ENCODE data around the gene ACTL6B.
"Not testable (repeated sequence)": the region's sequence is repeated elsewhere in the genome, so short reads cannot be mapped to it uniquely, and the experiment has no call there.

Gene ACTL6B
- long read RNA-seq, donor 1 = 0 reads
- long read RNA-seq, donor 2 = 0 reads
- long read RNA-seq, donor 3 = 0 reads
- long read RNA-seq, donor 4 = 0 reads
- long read RNA-seq, donor 5 = 0 reads
- long read RNA-seq, donor 6 = 0 reads
- long read RNA-seq, donor 7 = 0 reads
- long read RNA-seq, donor 8 = 0 reads

- DNase-seq = peak; percentile 68
These were observed at the start of gene ACTL6B for GRCh38 chr7:100655908-100656674. ACTL6B (minus strand) TSS chr7:100656448; CDS start chr7:100656354, 94 bp downstream.

DNA sequence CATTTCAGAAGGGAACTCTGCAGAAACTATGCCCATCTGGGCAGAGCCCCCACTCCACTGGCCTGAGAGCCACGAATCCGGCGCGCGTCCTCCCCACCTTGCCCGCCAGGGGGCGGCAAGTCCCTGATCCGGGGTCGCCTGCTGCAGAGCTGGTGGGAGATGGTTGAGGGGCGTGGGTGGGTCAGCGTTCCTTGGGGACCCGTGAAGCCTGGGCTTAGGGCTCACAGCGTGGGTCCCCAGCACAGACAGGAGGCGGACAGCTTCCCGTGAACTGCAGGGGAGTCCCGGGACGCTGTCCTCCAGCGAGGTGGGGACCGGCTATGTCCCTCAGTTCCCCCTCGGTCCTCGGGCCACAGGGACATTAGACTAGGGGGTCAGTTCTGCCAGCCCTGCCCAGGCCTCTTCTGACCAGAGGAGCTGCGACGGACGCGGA, 49.1 kb upstream of the ACTL6B start:
- no peak for DNase-seq

DNA sequence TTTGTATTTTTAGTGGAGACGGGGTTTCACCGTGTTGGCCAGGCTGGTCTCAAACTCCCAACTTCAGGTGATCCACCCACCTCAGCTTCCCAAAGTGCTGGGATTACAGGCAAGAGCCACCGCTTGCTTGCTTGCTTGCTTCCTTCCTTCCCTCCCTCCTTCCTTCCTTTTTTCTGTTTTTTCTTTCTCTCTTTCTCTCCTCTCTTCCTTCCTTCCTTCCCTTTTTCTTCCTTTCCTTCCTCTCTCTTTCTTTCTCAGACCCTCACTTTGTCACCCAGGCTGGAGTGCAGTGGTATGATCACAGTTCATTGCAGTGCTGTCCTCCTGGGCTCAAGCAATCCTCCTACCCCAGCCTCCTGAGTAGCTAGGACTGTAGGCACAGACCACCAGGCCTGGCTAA, 44.8 kb upstream of the ACTL6B start:
- DNase-seq = not testable (repeated sequence)

GRCh38 chr7:100699018-100699417, 42.8 kb upstream of the ACTL6B start:
- DNase-seq = no peak

- no peak for DNase-seq
These were observed 39.9 kb upstream of the ACTL6B start for GRCh38 chr7:100696123-100696521.

- DNase-seq = peak; percentile 63
These were observed 38.0 kb upstream of the ACTL6B start, which contains the start of gene GIGYF1 for GRCh38 chr7:100694098-100694745. GIGYF1 (minus strand) TSS chr7:100694250; CDS start chr7:100688238, 6,012 bp downstream.

DNA sequence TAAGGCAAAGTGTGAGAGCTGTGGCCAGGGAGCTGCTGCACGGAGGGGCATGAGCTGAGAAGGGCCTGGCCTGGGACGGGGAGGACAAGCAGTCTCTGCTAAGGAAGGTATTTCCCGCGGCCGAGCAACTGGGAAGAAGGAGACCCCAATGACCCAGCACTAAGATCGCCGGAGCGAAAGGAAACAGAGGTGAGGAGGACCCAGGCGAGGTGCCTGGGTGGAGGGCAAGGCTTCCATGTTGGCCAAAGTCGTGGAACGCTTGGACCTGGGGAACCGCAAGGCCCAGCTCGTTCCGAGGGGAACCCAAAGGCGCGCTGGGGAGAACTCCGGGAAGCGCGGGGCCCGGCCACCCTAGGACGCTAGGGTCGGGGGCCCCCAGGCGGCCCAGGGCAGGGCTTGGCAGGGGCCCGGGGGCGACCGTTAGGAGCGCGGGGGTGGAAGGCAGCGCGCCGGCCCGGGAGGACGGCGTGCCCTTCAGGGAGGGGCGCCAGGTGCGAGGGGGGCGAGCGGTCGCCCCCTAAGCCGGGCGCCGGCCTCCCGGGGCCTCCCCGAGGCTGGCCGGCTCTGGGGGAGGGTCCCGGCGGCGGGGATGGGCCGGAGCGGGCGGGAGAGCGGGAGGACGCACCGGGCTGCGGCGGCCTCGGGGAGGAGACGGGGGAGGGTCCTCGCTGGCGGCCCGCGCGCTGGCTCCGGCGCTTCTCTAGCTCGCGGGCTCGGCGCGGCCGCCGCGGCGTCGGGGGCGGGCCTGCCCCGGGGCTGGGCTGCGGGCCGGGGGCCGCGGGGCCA, 37.3 kb upstream of the ACTL6B start:
- DNase-seq = peak; percentile 53

GRCh38 chr7:100692578-100692961, 36.3 kb upstream of the ACTL6B start:
- DNase-seq = no peak

GRCh38 chr7:100691676-100692577, 35.7 kb upstream of the ACTL6B start:
- peak; percentile 67 for DNase-seq

- no peak for DNase-seq
These were observed 33.2 kb upstream of the ACTL6B start for GRCh38 chr7:100689230-100690135.

DNA sequence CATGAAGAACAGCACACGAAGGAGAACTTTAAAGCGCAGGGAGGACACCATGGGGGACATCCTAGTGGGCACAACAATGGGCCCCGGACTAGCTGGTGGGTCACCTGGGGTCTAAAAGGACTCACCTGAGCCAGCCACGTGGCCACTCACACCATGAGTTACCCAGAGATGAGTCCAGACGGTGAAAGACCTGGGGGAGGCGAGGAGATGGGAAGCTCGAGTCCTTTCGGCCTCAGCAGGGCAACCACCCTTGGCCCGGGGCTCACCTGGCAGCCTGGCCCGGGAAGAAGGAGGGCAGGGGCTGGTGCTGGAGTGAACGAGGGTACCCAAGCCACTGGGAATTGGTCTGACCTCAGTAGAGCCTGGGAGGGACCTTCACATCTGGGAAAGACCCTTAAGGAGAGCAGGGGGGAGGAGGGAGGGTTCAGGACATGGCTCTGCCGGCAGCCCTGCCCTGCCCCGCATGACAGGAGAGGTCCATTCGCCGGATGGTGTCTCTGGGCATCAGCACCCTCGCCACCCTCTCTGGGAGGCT, 32.1 kb upstream of the ACTL6B start:
- DNase-seq = no peak

DNA sequence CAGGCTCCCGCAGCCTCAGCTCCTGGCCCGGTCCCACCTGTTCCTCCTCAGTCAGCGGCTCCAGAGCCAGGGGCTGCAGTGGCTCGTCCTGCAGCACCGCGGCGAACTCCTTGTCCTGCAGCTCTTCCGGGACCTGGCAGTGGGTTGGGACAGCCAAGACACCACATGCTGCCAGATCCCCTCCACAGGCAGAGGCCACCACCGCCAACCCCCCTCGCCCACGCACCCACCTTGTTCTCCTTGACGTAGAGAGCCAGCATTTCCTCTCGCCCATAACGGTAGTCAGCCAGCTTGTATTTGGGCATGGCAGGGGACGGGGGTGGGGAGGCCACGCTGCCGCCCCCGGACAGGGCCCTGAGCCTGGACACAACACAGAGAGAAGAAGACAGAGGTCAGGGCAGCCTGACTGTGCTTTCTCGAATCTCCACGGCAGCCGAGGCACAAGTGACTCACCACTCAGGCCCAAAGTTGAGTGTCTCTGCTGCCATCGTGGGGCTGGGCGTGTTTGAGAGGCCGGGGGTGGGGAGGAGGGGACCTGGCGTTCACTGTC, 31.6 kb upstream of the ACTL6B start:
- no peak for DNase-seq

- DNase-seq = no peak
These were observed 31.0 kb upstream of the ACTL6B start for GRCh38 chr7:100687261-100687660.

- no peak for DNase-seq
These were observed 30.6 kb upstream of the ACTL6B start for GRCh38 chr7:100686822-100687211.

DNA sequence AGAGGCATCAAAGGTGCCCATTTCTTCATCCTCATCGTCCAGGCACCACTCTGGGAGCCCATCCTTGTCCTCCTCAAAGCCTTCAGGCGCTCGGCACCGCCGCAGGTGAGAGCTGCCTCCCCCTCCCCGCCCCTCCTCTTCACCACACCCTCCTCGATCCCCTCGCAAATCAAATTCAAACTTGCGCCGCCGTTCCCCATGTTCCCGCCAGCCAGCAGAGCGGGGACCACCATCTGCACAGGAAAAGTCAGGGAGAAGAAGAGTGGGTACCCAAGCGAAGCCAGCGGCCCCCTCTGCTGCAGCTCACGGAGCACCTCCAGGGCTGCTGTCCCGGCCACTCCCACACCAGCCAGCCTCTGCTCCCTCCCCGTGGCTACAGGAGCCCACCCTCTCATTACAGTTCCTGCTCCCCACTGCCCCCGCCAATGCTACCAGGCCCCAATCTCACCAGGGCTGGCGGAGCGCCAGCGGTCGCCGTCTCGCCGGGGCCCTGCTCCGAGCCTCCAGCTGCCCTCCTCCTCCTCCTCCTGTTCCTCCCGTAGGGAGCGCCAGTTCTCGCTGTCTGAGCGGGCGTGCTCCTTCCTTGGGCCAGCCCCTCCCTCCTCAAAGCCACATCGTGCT, 30.1 kb upstream of the ACTL6B start:
- no peak for DNase-seq

GRCh38 chr7:100685631-100686145, 29.4 kb upstream of the ACTL6B start:
- DNase-seq = no peak

- no peak for DNase-seq
These were observed 28.9 kb upstream of the ACTL6B start for GRCh38 chr7:100685049-100685605.

GRCh38 chr7:100684534-100685042, 28.3 kb upstream of the ACTL6B start:
- no peak for DNase-seq

Measured in right kidney (tissue), 9 donors.